Subcutaneous abdominal adipose tissue (tissue), 5 donors: ENCODE results near the gene HSD11B1.
A peak's percentile ranks its signal among the peaks of the same experiment; 100 is the strongest.

Experiments used
- H3K27ac ChIP-seq: one replicate; pipeline ENCODE4 v1.7.0; 2013; ENCODE audit warnings: low read depth, mild to moderate bottlenecking, inconsistent platforms, low read length, moderate library complexity
- H3K27me3 ChIP-seq, 5 donors: one replicate each; pipeline ENCODE4 v1.7.0; 2013; ENCODE audit warnings: low read length in 5 of 5, inconsistent platforms in 1 of 5; ENCODE audit not compliant: control insufficient read depth in 5 of 5, insufficient read depth in 4 of 5
- H3K36me3 ChIP-seq, 5 donors: one replicate each; pipeline ENCODE4 v1.7.0; 2013; ENCODE audit warnings: low read length in 5 of 5; ENCODE audit not compliant: control insufficient read depth in 5 of 5, insufficient read depth in 5 of 5
- H3K4me1 ChIP-seq, 5 donors: one replicate each; pipeline ENCODE4 v1.7.0; 2013; ENCODE audit warnings: low read length in 5 of 5, mild to moderate bottlenecking in 3 of 5, moderate library complexity in 1 of 5; ENCODE audit not compliant: control insufficient read depth in 5 of 5, insufficient read depth in 5 of 5
- H3K4me3 ChIP-seq, 5 donors: one replicate each; pipeline ENCODE4 v1.7.0; 2013; ENCODE audit warnings: low read length in 5 of 5, low read depth in 1 of 5
- H3K9ac ChIP-seq, 5 donors: one replicate each; pipeline ENCODE4 v1.7.0; 2013; ENCODE audit warnings: low read length in 5 of 5, mild to moderate bottlenecking in 4 of 5, moderate library complexity in 3 of 5
- H3K9me3 ChIP-seq, 5 donors: one replicate each; pipeline ENCODE4 v1.7.0; 2013; ENCODE audit warnings: low read length in 5 of 5; ENCODE audit not compliant: control insufficient read depth in 5 of 5
- donor health status: healthy.
- donor health status: healthy.
- donor health status: healthy.
- donor health status: healthy.
- donor health status: healthy.

Gene HSD11B1

GRCh38 chr1:209705033-209705598, 470 bp downstream of the HSD11B1 start:
- Histone ChIP-seq H3K27ac (peak overlapping the region; percentile 89), H3K9ac (peak overlapping the region; percentile 22 to 61 (median 29)), H3K4me3 (peak overlapping the region; percentile 9 to 48 (median 44))

GRCh38 chr1:209706622-209707021, 2.0 kb downstream of the HSD11B1 start:
- H3K9ac ChIP-seq: no peak overlapping the region
- no peak overlapping the region for H3K27ac ChIP-seq
- peaks cover 7 to 21% (median 12%) of the 10 kb centered on the region in 5 donors for H3K4me1 ChIP-seq
- H3K4me3 ChIP-seq: no peak overlapping the region
- H3K9me3 ChIP-seq: no peaks in the 10 kb centered on the region
- no peaks in the 10 kb centered on the region for H3K27me3 ChIP-seq
- peaks cover 0 to 6% (median 0%) of the 10 kb centered on the region in 5 donors for H3K36me3 ChIP-seq

More at GRCh38 chr1:209705033-209705598, 470 bp downstream of the HSD11B1 start:
- Histone ChIP-seq H3K27me3 (no peaks in the 10 kb centered on the region), H3K9me3 (no peaks in the 10 kb centered on the region), H3K4me1 (peaks cover 7 to 27% (median 17%) of the 10 kb centered on the region in 5 donors), H3K36me3 (peaks cover 0 to 6% (median 0%) of the 10 kb centered on the region in 5 donors)

- Histone ChIP-seq H3K36me3 (peaks cover 0 to 6% (median 0%) of the 10 kb centered on the region in 5 donors), H3K27me3 (no peaks in the 10 kb centered on the region), H3K27ac (no peak overlapping the region), H3K9me3 (no peaks in the 10 kb centered on the region), H3K4me1 (peaks cover 7 to 21% (median 12%) of the 10 kb centered on the region in 5 donors), H3K4me3 (no peak overlapping the region), H3K9ac (no peak overlapping the region)
These were observed 2.7 kb downstream of the HSD11B1 start for GRCh38 chr1:209707308-209707707.

GRCh38 chr1:209708297-209708696, 3.7 kb downstream of the HSD11B1 start:
- Histone ChIP-seq H3K4me3 (no peak overlapping the region), H3K36me3 (peaks cover 0 to 6% (median 0%) of the 10 kb centered on the region in 5 donors), H3K27me3 (no peaks in the 10 kb centered on the region), H3K9me3 (no peaks in the 10 kb centered on the region), H3K4me1 (peaks cover 7 to 21% (median 12%) of the 10 kb centered on the region in 5 donors), H3K9ac (no peak overlapping the region), H3K27ac (no peak overlapping the region)

- Histone ChIP-seq H3K27ac (no peak overlapping the region), H3K4me1 (peaks cover under 1 to 11% (median 6%) of the 10 kb centered on the region in 5 donors), H3K9me3 (no peaks in the 10 kb centered on the region), H3K36me3 (peaks cover 0 to 6% (median 0%) of the 10 kb centered on the region in 5 donors), H3K9ac (no peak overlapping the region), H3K4me3 (no peak overlapping the region), H3K27me3 (no peaks in the 10 kb centered on the region)
These were observed 5.4 kb downstream of the HSD11B1 start for GRCh38 chr1:209710093-209710492.

GRCh38 chr1:209710847-209711246, 6.2 kb downstream of the HSD11B1 start:
- Histone ChIP-seq H3K27ac (no peak overlapping the region), H3K36me3 (peaks cover 0 to 6% (median 0%) of the 10 kb centered on the region in 5 donors), H3K27me3 (no peaks in the 10 kb centered on the region), H3K4me1 (peaks cover 0 to 4% (median 0%) of the 10 kb centered on the region in 5 donors), H3K9me3 (no peaks in the 10 kb centered on the region), H3K9ac (no peak overlapping the region), H3K4me3 (no peak overlapping the region)

- Histone ChIP-seq H3K4me3 (no peak overlapping the region), H3K27ac (no peak overlapping the region), H3K4me1 (no peaks in the 10 kb centered on the region), H3K9ac (no peak overlapping the region), H3K36me3 (no peaks in the 10 kb centered on the region), H3K27me3 (no peaks in the 10 kb centered on the region), H3K9me3 (no peaks in the 10 kb centered on the region)
These were observed 9.7 kb downstream of the HSD11B1 start for GRCh38 chr1:209714338-209714737.

GRCh38 chr1:209715314-209715713, 10.7 kb downstream of the HSD11B1 start:
- Histone ChIP-seq H3K9me3 (no peaks in the 10 kb centered on the region), H3K9ac (no peak overlapping the region), H3K4me1 (peaks cover 0 to 4% (median under 1%) of the 10 kb centered on the region in 5 donors), H3K36me3 (no peaks in the 10 kb centered on the region), H3K4me3 (no peak overlapping the region), H3K27me3 (no peaks in the 10 kb centered on the region), H3K27ac (no peak overlapping the region)

- Histone ChIP-seq H3K36me3 (no peaks in the 10 kb centered on the region), H3K9ac (no peak overlapping the region), H3K27ac (no peak overlapping the region), H3K27me3 (no peaks in the 10 kb centered on the region), H3K9me3 (no peaks in the 10 kb centered on the region), H3K4me3 (no peak overlapping the region), H3K4me1 (peaks cover 0 to 12% (median 4%) of the 10 kb centered on the region in 5 donors)
These were observed 13.2 kb downstream of the HSD11B1 start for GRCh38 chr1:209717818-209718217.

- Histone ChIP-seq H3K4me1 (peaks cover 0 to 12% (median 4%) of the 10 kb centered on the region in 5 donors), H3K9ac (no peak overlapping the region), H3K27me3 (no peaks in the 10 kb centered on the region), H3K9me3 (no peaks in the 10 kb centered on the region), H3K36me3 (no peaks in the 10 kb centered on the region), H3K4me3 (no peak overlapping the region), H3K27ac (no peak overlapping the region)
These were observed 15.7 kb downstream of the HSD11B1 start for GRCh38 chr1:209720326-209720725.
